ENCODE measurements around the gene SHLD1.
"Not testable (repeated sequence)": the region's sequence is repeated elsewhere in the genome, so short reads cannot be mapped to it uniquely, and the experiment has no call there.

DNA sequence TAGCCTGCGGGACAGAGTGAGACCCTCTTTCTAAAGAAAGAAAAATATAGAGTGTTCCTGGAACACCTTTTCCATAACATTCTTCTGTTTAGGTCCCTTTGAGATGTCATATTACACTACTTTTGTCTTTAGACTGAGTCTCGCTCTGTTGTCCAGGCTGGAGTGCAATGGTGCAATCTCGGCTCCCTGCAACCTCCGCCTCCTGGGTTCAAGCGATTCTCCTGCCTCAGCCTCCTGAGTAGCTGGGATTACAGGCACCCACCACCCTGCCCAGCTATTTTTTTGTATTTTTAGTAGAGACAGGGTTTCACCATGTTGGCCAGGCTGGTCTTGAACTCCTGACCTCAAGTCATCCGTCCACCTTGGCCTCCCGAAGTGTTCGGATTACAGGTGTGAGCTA is 31.2 kb downstream of the SHLD1 start:
- TF ChIP-seq, protein P1, sequence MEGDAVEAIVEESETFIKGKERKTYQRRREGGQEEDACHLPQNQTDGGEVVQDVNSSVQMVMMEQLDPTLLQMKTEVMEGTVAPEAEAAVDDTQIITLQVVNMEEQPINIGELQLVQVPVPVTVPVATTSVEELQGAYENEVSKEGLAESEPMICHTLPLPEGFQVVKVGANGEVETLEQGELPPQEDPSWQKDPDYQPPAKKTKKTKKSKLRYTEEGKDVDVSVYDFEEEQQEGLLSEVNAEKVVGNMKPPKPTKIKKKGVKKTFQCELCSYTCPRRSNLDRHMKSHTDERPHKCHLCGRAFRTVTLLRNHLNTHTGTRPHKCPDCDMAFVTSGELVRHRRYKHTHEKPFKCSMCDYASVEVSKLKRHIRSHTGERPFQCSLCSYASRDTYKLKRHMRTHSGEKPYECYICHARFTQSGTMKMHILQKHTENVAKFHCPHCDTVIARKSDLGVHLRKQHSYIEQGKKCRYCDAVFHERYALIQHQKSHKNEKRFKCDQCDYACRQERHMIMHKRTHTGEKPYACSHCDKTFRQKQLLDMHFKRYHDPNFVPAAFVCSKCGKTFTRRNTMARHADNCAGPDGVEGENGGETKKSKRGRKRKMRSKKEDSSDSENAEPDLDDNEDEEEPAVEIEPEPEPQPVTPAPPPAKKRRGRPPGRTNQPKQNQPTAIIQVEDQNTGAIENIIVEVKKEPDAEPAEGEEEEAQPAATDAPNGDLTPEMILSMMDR (IDR thresholded peaks at IDR 0.05; ENCODE audit: insufficient read depth, low read length, poor library complexity, severe bottlenecking), result not testable (repeated sequence)
- not testable (repeated sequence) for TF ChIP-seq EZH2phosphoT487 (conservative IDR thresholded peaks at IDR 0.05; ENCODE audit: low read length)
